ENCODE measurements around the gene SERTAD2. TPM values are rescaled to one million over a fixed set of nuclear protein-coding genes. Genes with fewer than 3 reads are reported as not detected.

Gene SERTAD2
- total RNA-seq, 2 donors from 2014 or later = 11.2 to 20.7 TPM

- Histone ChIP-seq H3K4me1 (no peaks in the 10 kb centered on the region), H3K9me3 (no peaks in the 10 kb centered on the region), H3K27ac (no peak overlapping the region), H3K9ac (ENCODE audit: low read depth in 2 of 2, low read length in 2 of 2) (no peak overlapping the region), H3K27me3 (no peaks in the 10 kb centered on the region), H3K36me3 (no peaks in the 10 kb centered on the region), H3K4me3 (no peak overlapping the region)
- no peak for TF ChIP-seq CTCF (IDR thresholded peaks at IDR 0.05)
- no peak for DNase-seq
- intact Hi-C loops (cut with DNase I) = no loop called here
These were observed 43.8 kb upstream of the SERTAD2 start for GRCh38 chr2:64697297-64698176.

- no peak overlapping the region for H3K4me3 ChIP-seq
- no peaks in the 10 kb centered on the region for H3K9me3 ChIP-seq
- no peaks in the 10 kb centered on the region for H3K27me3 ChIP-seq
- DNase-seq = no peak
- H3K36me3 ChIP-seq = no peaks in the 10 kb centered on the region
- H3K27ac ChIP-seq = no peak overlapping the region
- intact Hi-C loops (cut with DNase I) = no loop called here
- no peaks in the 10 kb centered on the region for H3K4me1 ChIP-seq
- no peak for TF ChIP-seq CTCF (IDR thresholded peaks at IDR 0.05)
- no peak overlapping the region for H3K9ac ChIP-seq (ENCODE audit: low read depth in 2 of 2, low read length in 2 of 2)
These were observed 42.9 kb upstream of the SERTAD2 start for GRCh38 chr2:64696636-64697035.

- intact Hi-C loops (cut with DNase I) = no loop called here
These were observed 42.1 kb upstream of the SERTAD2 start for GRCh38 chr2:64695721-64696261.

GRCh38 chr2:64692401-64692800, 38.7 kb upstream of the SERTAD2 start:
- no peaks in the 10 kb centered on the region for H3K36me3 ChIP-seq
- TF ChIP-seq CTCF (IDR thresholded peaks at IDR 0.05) = no peak
- intact Hi-C loops (cut with DNase I) = no loop called here
- H3K9ac ChIP-seq (ENCODE audit: low read depth in 2 of 2, low read length in 2 of 2) = no peak overlapping the region
- H3K27ac ChIP-seq = no peak overlapping the region
- no peak for DNase-seq
- no peaks in the 10 kb centered on the region for H3K4me1 ChIP-seq
- H3K27me3 ChIP-seq = no peaks in the 10 kb centered on the region
- no peaks in the 10 kb centered on the region for H3K9me3 ChIP-seq
- no peak overlapping the region for H3K4me3 ChIP-seq

More at GRCh38 chr2:64695721-64696261, 42.1 kb upstream of the SERTAD2 start:
- Histone ChIP-seq H3K36me3 (no peaks in the 10 kb centered on the region), H3K4me3 (no peak overlapping the region), H3K9me3 (no peaks in the 10 kb centered on the region), H3K9ac (ENCODE audit: low read depth in 2 of 2, low read length in 2 of 2) (no peak overlapping the region), H3K27ac (no peak overlapping the region), H3K27me3 (no peaks in the 10 kb centered on the region), H3K4me1 (no peaks in the 10 kb centered on the region)
- DNase-seq = no peak
- no peak for TF ChIP-seq CTCF (IDR thresholded peaks at IDR 0.05)

GRCh38 chr2:64688909-64689308, 35.2 kb upstream of the SERTAD2 start:
- Histone ChIP-seq H3K9ac (ENCODE audit: low read depth in 2 of 2, low read length in 2 of 2) (no peak overlapping the region), H3K27me3 (no peaks in the 10 kb centered on the region), H3K4me3 (no peak overlapping the region), H3K27ac (no peak overlapping the region), H3K9me3 (no peaks in the 10 kb centered on the region), H3K36me3 (no peaks in the 10 kb centered on the region), H3K4me1 (no peaks in the 10 kb centered on the region)
- intact Hi-C loops (cut with DNase I) = no loop called here
- no peak for TF ChIP-seq CTCF (IDR thresholded peaks at IDR 0.05)
- DNase-seq = no peak

All from colonic mucosa (tissue), 4 donors.